Measurements from ENCODE around the gene LILRA6. TPM values are rescaled to one million over a fixed set of nuclear protein-coding genes. Genes with fewer than 3 reads are reported as not detected.

Gene LILRA6
- total and polyA plus RNA-seq, 2 of the 13 experiments (the other 11 are each of a cell fraction or from before 2014, with no cell fraction given) = not detected

GRCh38 chr19:54190503-54191010 is 52.0 kb downstream of the LILRA6 start (continued):
- TF ChIP-seq LRRFIP1 (CRISPR knock-in tag; conservative IDR thresholded peaks at IDR 0.05) = no peak
- no peak for TF ChIP-seq TCF12 (IDR thresholded peaks at IDR 0.05)
- no peak for TF ChIP-seq TCF12 (CRISPR knock-in tag; IDR thresholded peaks at IDR 0.05)
- TF ChIP-seq ZNF589 (CRISPR knock-in tag; conservative IDR thresholded peaks at IDR 0.05) = no peak
- TF ChIP-seq JDP2 (CRISPR knock-in tag; IDR thresholded peaks at IDR 0.05; ENCODE audit: borderline replicate concordance) = no peak
- TF ChIP-seq ZNF652 (CRISPR knock-in tag; IDR thresholded peaks at IDR 0.05; ENCODE audit: borderline replicate concordance, low read depth) = no peak
- TF ChIP-seq HBP1 (CRISPR knock-in tag; IDR thresholded peaks at IDR 0.05; ENCODE audit: low read depth) = no peak
- TF ChIP-seq CHCHD3 (CRISPR knock-in tag; IDR thresholded peaks at IDR 0.05) = no peak
- no peak for TF ChIP-seq ZNF577 (CRISPR knock-in tag; IDR thresholded peaks at IDR 0.05; ENCODE audit: borderline replicate concordance, low read depth)
- TF ChIP-seq CREB1 (IDR thresholded peaks at IDR 0.05) = no peak
- TF ChIP-seq CREB1 (CRISPR knock-in tag; IDR thresholded peaks at IDR 0.05) = peak; percentile 48; the same call in 1 of the 2 replicates
- no peak for TF ChIP-seq ATF6 (CRISPR knock-in tag; conservative IDR thresholded peaks at IDR 0.05)
- TF ChIP-seq HCFC1 (IDR thresholded peaks at IDR 0.05; ENCODE audit: low read depth, low read length) = no peak
- TF ChIP-seq ZNF770 (CRISPR knock-in tag; IDR thresholded peaks at IDR 0.05) = no peak
- no peak for TF ChIP-seq ELF3 (CRISPR knock-in tag; IDR thresholded peaks at IDR 0.05)
- no peak for TF ChIP-seq DBP (CRISPR knock-in tag; IDR thresholded peaks at IDR 0.05; ENCODE audit: not compliant biosample characterization)
- TF ChIP-seq RAD21 (CRISPR knock-in tag; IDR thresholded peaks at IDR 0.05) = no peak
- TF ChIP-seq CREBL2 (CRISPR knock-in tag; IDR thresholded peaks at IDR 0.05; ENCODE audit: borderline replicate concordance) = no peak
- no peak for TF ChIP-seq FOXM1 (CRISPR knock-in tag; IDR thresholded peaks at IDR 0.05)
- no peak for TF ChIP-seq CBX1 (IDR thresholded peaks at IDR 0.05; ENCODE audit: low read depth)
- no peak for TF ChIP-seq FOXK2 (IDR thresholded peaks at IDR 0.05)
- TF ChIP-seq ZFP36 (IDR thresholded peaks at IDR 0.05; ENCODE audit: borderline replicate concordance, low read depth, low read length, partially characterized antibody) = no peak
- TF ChIP-seq HHEX (CRISPR knock-in tag; IDR thresholded peaks at IDR 0.05) = no peak
- peak; percentile 18; the same call in 1 of the 2 replicates for TF ChIP-seq SP4 (CRISPR knock-in tag; IDR thresholded peaks at IDR 0.05)

Data from HepG2 (cell line).